Liver (tissue), 9 donors: ENCODE data around the gene EMP2. TPM values are rescaled to one million over a fixed set of nuclear protein-coding genes. Genes with fewer than 3 reads are reported as not detected.

Source experiments
- DNase-seq: peaks from one replicate; pipeline ENCODE4 v3.0.0-alpha.2; 2017; ENCODE audit warnings: low spot score
- H3K27ac ChIP-seq, 2 donors: one replicate each; pipeline ENCODE4 v1.7.0; 2013; ENCODE audit warnings: inconsistent platforms in 2 of 2, low read length in 2 of 2, control low read depth in 1 of 2, low read depth in 1 of 2, mild to moderate bottlenecking in 1 of 2
- H3K27me3 ChIP-seq, 4 donors: one replicate each; pipeline versions ENCODE4 v1.6.1 to v1.7.0; 2013; ENCODE audit warnings: low read length in 3 of 4, inconsistent platforms in 1 of 4, mild to moderate bottlenecking in 1 of 4, moderate library complexity in 1 of 4; ENCODE audit not compliant: control insufficient read depth in 4 of 4, insufficient read depth in 4 of 4
- H3K36me3 ChIP-seq, 4 donors: one replicate each; pipeline versions ENCODE4 v1.6.1 to v1.7.0; 2013; ENCODE audit warnings: low read length in 3 of 4, mild to moderate bottlenecking in 3 of 4, low read depth in 1 of 4, moderate library complexity in 1 of 4; ENCODE audit not compliant: control insufficient read depth in 4 of 4, insufficient read depth in 3 of 4
- H3K4me1 ChIP-seq, 4 donors: one replicate each; pipeline versions ENCODE4 v1.6.1 to v1.7.0; 2013; ENCODE audit warnings: low read length in 3 of 4, mild to moderate bottlenecking in 3 of 4, moderate library complexity in 1 of 4; ENCODE audit not compliant: control insufficient read depth in 4 of 4, insufficient read depth in 4 of 4
- H3K4me3 ChIP-seq, 3 donors: one replicate each; pipeline versions ENCODE4 v1.6.1 to v1.7.0; 2013; ENCODE audit warnings: low read length in 3 of 3, control low read depth in 1 of 3, low read depth in 1 of 3, mild to moderate bottlenecking in 1 of 3
- H3K9ac ChIP-seq, 2 donors: one replicate each; pipeline ENCODE4 v1.7.0; 2013; ENCODE audit warnings: low read length in 2 of 2, mild to moderate bottlenecking in 2 of 2, moderate library complexity in 2 of 2, control low read depth in 1 of 2, low read depth in 1 of 2
- H3K9me3 ChIP-seq, 4 donors: one replicate each; pipeline versions ENCODE4 v1.6.1 to v1.7.0; 2013; ENCODE audit warnings: low read length in 3 of 4; ENCODE audit not compliant: control insufficient read depth in 4 of 4
- CTCF ChIP-seq: fragments of 150-350 bp; IDR thresholded peaks from 2 replicates; pipeline ENCODE4 v1.5.1; 2017; ENCODE audit warnings: improper control_type of control experiment, low read depth, low read length; ENCODE audit not compliant: missing input control
- EGR1 ChIP-seq, 2 donors: IDR thresholded peaks; 2 replicates each; pipeline ENCODE4 v1.6.1; 2016 to 2018; ENCODE audit warnings: antibody characterized with exemption in 2 of 2, low read depth in 2 of 2
- FOXA2 ChIP-seq: IDR thresholded peaks from 2 replicates; pipeline ENCODE4 v1.6.1; 2016; ENCODE audit warnings: antibody characterized with exemption
- HNF4G ChIP-seq: IDR thresholded peaks from 2 replicates; pipeline ENCODE4 v1.6.1; 2016; ENCODE audit warnings: antibody characterized with exemption
- JUND ChIP-seq, 2 donors: IDR thresholded peaks; 2 replicates each; pipeline ENCODE4 v1.6.1; 2016; ENCODE audit warnings: antibody characterized with exemption in 2 of 2
- NR2F2 ChIP-seq: IDR thresholded peaks from 2 replicates; pipeline ENCODE4 v1.6.1; 2016; ENCODE audit warnings: antibody characterized with exemption
- TAF1 ChIP-seq: conservative IDR thresholded peaks from 2 replicates; pipeline ENCODE4 v1.6.1; 2016; ENCODE audit warnings: antibody characterized with exemption, mild to moderate bottlenecking
- YY1 ChIP-seq: IDR thresholded peaks from 2 replicates; pipeline ENCODE4 v1.6.1; 2016; ENCODE audit warnings: antibody characterized with exemption, mild to moderate bottlenecking
- ZBTB33 ChIP-seq: IDR thresholded peaks from 2 replicates; pipeline ENCODE4 v1.6.1; 2016; ENCODE audit warnings: antibody characterized with exemption
- WGBS: extraction: QIAGEN DNeasy Blood & Tissue Kit; methylation state at CpG from one replicate; pipeline ENCODE4 v1.1.7; 2013; 5-methylcytosine and 5-hydroxymethylcytosine counted together
- polyA plus RNA-seq, 2 donors: library from polyadenylated mRNA; stranded (reverse) in 1 of 2; unstranded in 1 of 2; fragments of 200-250 nt in 1 of 2; fragments of >200 nt in 1 of 2; fragmentation: Nextera tagmentation in 1 of 2; extraction: Ambion mirVana in 1 of 2; gene quantifications; one replicate each; pipeline versions ENCODE4 v1.2.1 to v1.2.3, GENCODE V29; 2013 to 2015
- total RNA-seq, 2 donors: library from RNA; depleted of rRNA; stranded (reverse); fragments of >200 nt; gene quantifications; one replicate each; pipeline ENCODE4 v1.2.3, GENCODE V29; 2014
- TF ChIP-seq, protein P1 (sequence below): IDR thresholded peaks from 2 replicates; pipeline ENCODE4 v1.6.1; 2016; ENCODE audit warnings: antibody characterized with exemption
- TF ChIP-seq, protein P2 (sequence below): IDR thresholded peaks from 2 replicates; pipeline ENCODE4 v1.6.1; 2016; ENCODE audit warnings: antibody characterized with exemption
- donor health status: healthy.
- donor health status: healthy.
- donor health status: healthy.
- donor health status: healthy.
- donor health status: healthy.

The EMP2 gene
- total and polyA plus RNA-seq, 4 donors, result 6.2 to 138 (median 66.7) TPM

GRCh38 chr16:10565167-10565566, 15.2 kb downstream of the EMP2 start:
- H3K9me3 ChIP-seq, result no peaks in the 10 kb centered on the region
- no peak overlapping the region for H3K27ac ChIP-seq
- DNase-seq, result no peak
- 78% methylated on average over 5 of the region's 5 CpGs for WGBS
- peaks cover 0 to 5% (median 0%) of the 10 kb centered on the region in 4 donors for H3K4me1 ChIP-seq
- no peak overlapping the region for H3K9ac ChIP-seq
- no peaks in the 10 kb centered on the region for H3K36me3 ChIP-seq
- H3K27me3 ChIP-seq, result no peaks in the 10 kb centered on the region
- TF ChIP-seq TAF1 (no peak), FOXA2 (no peak), ZBTB33 (no peak), CTCF (no peak)
- TF ChIP-seq, protein P1, sequence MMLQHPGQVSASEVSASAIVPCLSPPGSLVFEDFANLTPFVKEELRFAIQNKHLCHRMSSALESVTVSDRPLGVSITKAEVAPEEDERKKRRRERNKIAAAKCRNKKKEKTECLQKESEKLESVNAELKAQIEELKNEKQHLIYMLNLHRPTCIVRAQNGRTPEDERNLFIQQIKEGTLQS, result no peak
- H3K4me3 ChIP-seq, result no peak overlapping the region

GRCh38 chr16:10564591-10564990, 15.8 kb downstream of the EMP2 start:
- 73% methylated on average over 5 of the region's 5 CpGs for WGBS
- no peak for DNase-seq
- peaks cover 0 to 9% (median 0%) of the 10 kb centered on the region in 4 donors for H3K4me1 ChIP-seq
- H3K27ac ChIP-seq, result no peak overlapping the region
- H3K27me3 ChIP-seq, result no peaks in the 10 kb centered on the region
- H3K9me3 ChIP-seq, result no peaks in the 10 kb centered on the region
- TF ChIP-seq TAF1, result no peak
- TF ChIP-seq JUND (IDR thresholded peaks at IDR 0.05), result no peak
- TF ChIP-seq ZBTB33, result no peak
- TF ChIP-seq, protein P2, sequence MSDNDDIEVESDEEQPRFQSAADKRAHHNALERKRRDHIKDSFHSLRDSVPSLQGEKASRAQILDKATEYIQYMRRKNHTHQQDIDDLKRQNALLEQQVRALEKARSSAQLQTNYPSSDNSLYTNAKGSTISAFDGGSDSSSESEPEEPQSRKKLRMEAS, result no peak
- TF ChIP-seq YY1, result no peak
- TF ChIP-seq EGR1 (IDR thresholded peaks at IDR 0.05; ENCODE audit: low read depth in 2 of 2), result no peak
- TF ChIP-seq FOXA2, result no peak
- TF ChIP-seq NR2F2, result no peak
- TF ChIP-seq HNF4G, result no peak
- no peak overlapping the region for H3K9ac ChIP-seq
- no peaks in the 10 kb centered on the region for H3K36me3 ChIP-seq
- no peak overlapping the region for H3K4me3 ChIP-seq

DNA sequence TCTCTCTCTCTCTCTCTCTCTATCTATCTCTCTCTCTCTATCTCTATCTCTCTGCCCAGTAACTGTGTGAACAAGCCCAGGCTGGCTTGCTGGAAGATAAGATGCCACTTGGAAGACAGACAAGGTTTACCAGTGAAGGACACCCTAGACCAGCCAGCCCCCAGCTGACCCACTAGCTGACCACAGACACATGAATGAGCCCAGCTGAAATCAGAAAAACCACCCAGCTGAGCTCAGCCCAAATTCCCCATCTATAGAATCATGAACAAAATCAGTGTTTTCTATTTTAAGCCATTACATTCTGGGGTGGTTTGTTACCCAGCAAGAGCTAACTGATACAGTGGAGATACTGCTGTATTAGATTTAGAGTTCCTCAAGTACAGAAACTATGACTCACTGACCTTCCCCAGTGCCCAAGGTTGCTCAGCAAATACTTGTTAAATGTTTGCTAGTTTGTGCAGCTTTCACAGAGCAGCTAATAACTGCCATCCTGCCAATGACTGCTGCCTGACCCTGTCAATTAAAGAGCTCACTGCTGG, 18.0 kb downstream of the EMP2 start:
- no peaks in the 10 kb centered on the region for H3K9me3 ChIP-seq
- no peak overlapping the region for H3K9ac ChIP-seq
- TF ChIP-seq NR2F2 (no peak), ZBTB33 (no peak)
- no peak for DNase-seq
- H3K4me1 ChIP-seq, result peaks cover 0 to 26% (median 13%) of the 10 kb centered on the region in 4 donors
- no peak overlapping the region for H3K27ac ChIP-seq
- no peak overlapping the region for H3K4me3 ChIP-seq
- no peaks in the 10 kb centered on the region for H3K27me3 ChIP-seq
- H3K36me3 ChIP-seq, result no peaks in the 10 kb centered on the region
